ENCODE data around the gene ADRA1B.
"Not testable (repeated sequence)": the region's sequence is repeated elsewhere in the genome, so short reads cannot be mapped to it uniquely, and the experiment has no call there.

The ADRA1B gene

DNA sequence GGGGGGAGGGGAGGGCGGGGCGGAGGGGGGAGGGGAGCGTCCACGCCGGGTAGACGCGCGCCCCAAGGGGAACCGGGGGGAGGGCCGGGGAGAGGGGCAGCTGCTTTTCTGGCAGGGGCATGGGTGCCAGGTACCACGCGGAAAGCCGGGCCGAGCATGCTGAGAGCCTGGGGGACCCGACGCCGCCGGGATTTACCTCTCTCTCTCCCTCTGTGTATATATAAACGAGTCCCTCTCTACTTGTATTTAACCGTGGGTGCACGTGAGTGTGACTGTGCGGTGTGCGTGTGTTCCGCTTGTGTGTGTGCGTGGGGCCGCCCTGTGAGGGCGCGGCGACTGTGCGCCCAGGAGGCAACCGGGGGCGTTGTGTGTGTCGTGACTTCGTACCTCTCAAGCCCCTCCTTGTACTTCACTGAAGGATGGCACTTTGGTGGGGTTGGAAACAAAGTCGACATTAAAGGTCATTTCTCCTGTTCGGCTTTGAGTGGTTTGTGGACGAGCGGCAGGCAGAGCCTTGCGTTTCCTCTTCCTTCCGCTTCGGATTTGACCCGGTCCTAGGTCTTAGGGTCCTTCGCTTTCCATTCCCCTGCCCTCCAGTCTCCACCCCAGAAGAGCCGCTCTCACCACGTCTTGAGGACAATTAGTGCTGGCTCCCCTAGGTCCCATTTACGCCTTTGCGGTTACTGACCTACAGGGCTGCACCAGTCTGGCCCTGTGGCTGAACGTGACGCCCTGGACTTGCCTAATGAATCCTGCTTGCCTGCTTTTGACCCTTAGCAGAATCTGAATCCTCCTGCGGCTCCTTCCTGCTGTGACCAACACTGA, 56.5 kb downstream of the ADRA1B start:
- DNase-seq (no peak), ATAC-seq (replicated peaks) (no peak)
- Mint-ChIP-seq H3K36me3 (ENCODE audit: insufficient read depth) (peaks cover 2% of the 10 kb centered on the region), H3K27me3 (peaks cover 57 to 94% of the 10 kb centered on the region in 2 donors), H3K9me3 (no peaks in the 10 kb centered on the region), H3K27ac (peak overlapping the region in 1 of 2 donors; percentile 65), H3K4me3 (peak overlapping the region; percentile 56 to 73), H3K4me1 (ENCODE audit: low read depth in 2 of 2) (peaks cover 7 to 8% of the 10 kb centered on the region in 2 donors)

DNA sequence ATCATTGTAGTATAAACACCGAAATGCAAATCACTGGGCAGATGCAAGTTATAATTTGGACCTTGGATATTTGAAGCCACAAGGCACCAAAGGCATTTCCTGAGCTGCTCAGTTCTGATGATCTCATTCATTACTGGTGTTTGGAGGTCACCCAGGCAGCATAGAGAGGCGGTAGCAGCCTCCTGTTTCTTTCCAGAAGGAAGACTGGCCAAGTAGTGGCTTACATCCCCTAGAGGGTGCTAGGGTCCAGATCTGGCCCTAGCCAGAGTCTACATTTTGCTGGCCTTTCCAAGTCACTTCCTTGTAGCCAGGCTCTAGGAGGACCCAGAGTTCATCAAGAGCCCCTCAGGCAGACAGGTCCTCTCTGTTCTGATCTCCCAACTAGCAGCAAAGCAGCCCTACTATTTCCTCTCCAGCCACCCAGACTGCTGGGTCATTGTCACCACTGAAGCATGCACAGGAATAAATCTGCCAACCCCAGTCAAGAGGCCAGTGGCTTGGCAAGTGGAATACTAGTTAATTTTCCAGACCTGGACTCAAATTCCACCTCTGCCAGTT, 59.3 kb downstream of the ADRA1B start:
- no peak for ATAC-seq (replicated peaks)
- Mint-ChIP-seq H3K4me3 (no peak overlapping the region), H3K27ac (no peak overlapping the region), H3K36me3 (ENCODE audit: insufficient read depth) (peaks cover 2% of the 10 kb centered on the region), H3K27me3 (peaks cover 52 to 95% of the 10 kb centered on the region in 2 donors), H3K9me3 (no peaks in the 10 kb centered on the region), H3K4me1 (ENCODE audit: low read depth in 2 of 2) (peaks cover 7 to 8% of the 10 kb centered on the region in 2 donors)
- no peak for DNase-seq

DNA sequence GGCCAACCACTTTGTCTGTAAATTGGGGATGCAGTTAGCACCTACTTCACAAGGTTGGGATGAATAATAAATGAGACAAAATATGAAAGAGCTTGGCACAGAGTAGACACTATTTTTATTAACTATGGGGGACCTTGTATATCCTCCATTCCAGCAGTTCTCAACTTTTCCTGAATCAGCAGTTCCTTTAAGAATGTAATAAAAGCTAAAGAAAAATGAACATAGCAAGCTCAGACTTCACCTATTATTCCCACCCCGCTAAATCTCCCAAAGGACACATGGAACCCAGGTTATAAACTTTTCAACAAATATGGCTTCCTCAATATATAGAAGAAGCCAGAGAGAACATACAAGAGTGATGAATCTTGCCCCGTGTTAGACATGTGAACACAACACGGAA, 60.6 kb downstream of the ADRA1B start:
- peaks cover 6 to 7% of the 10 kb centered on the region in 2 donors for H3K4me1 Mint-ChIP-seq (ENCODE audit: low read depth in 2 of 2)
- no peak for ATAC-seq (replicated peaks)
- H3K4me3 Mint-ChIP-seq = no peak overlapping the region
- peaks cover 48 to 88% of the 10 kb centered on the region in 2 donors for H3K27me3 Mint-ChIP-seq
- peaks cover 2% of the 10 kb centered on the region for H3K36me3 Mint-ChIP-seq (ENCODE audit: insufficient read depth)
- no peaks in the 10 kb centered on the region for H3K9me3 Mint-ChIP-seq
- no peak for DNase-seq
- H3K27ac Mint-ChIP-seq = no peak overlapping the region

- DNase-seq = no peak
- no peak overlapping the region for H3K4me3 Mint-ChIP-seq
- H3K27ac Mint-ChIP-seq = no peak overlapping the region
- no peaks in the 10 kb centered on the region for H3K4me1 Mint-ChIP-seq (ENCODE audit: low read depth in 2 of 2)
- peaks cover 2% of the 10 kb centered on the region for H3K36me3 Mint-ChIP-seq (ENCODE audit: insufficient read depth)
- ATAC-seq (replicated peaks) = no peak
- peaks cover 39 to 87% of the 10 kb centered on the region in 2 donors for H3K27me3 Mint-ChIP-seq
- no peaks in the 10 kb centered on the region for H3K9me3 Mint-ChIP-seq
Measured at GRCh38 chr5:159978358-159978757, 62.1 kb downstream of the ADRA1B start.

DNA sequence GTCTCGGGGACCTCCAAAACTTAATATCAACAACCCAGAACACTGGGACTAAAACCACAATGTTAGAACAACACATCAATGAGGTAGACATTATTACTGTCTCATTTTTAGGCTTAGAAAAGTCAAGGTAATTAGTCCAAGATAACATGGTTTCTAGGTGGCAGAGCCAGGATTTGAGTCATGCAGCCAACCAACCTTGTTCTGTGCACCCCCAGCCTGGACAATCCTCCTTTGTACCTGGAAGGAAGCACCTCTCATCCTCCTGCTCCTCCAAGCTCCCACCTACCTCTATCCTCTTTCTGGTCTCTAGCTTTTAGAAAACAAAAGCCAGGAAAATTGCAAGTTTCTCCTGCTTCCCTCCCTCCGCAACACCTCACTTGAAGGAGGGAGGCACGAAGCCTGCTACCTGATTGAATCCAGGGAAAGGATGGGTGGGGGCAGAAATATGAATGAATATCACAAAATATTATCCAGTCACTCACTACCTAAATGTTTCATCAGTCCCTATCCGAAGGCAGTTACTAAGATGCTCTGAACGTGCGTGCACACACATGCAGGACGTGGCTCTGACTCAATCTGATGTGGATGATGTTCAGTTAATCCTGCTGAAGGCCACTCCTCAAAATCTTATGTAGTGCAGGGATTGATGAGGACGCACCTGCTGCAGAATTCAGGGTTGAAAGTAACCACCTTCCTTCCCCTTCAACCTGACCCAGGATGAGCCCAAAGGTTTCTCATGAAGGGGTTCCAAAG, 66.3 kb downstream of the ADRA1B start:
- H3K27ac Mint-ChIP-seq = no peak overlapping the region
- no peaks in the 10 kb centered on the region for H3K4me1 Mint-ChIP-seq (ENCODE audit: low read depth in 2 of 2)
- peaks cover 39 to 86% of the 10 kb centered on the region in 2 donors for H3K27me3 Mint-ChIP-seq
- DNase-seq (no peak), ATAC-seq (replicated peaks) (no peak)
- H3K9me3 Mint-ChIP-seq = no peaks in the 10 kb centered on the region
- H3K4me3 Mint-ChIP-seq = no peak overlapping the region
- H3K36me3 Mint-ChIP-seq (ENCODE audit: insufficient read depth) = no peaks in the 10 kb centered on the region

GRCh38 chr5:159987031-159987674, 70.9 kb downstream of the ADRA1B start:
- peak; percentile 93 for ATAC-seq (replicated peaks)

GRCh38 chr5:159990506-159990905, 74.2 kb downstream of the ADRA1B start:
- Mint-ChIP-seq H3K27ac (no peak overlapping the region), H3K27me3 (peaks cover 49 to 84% of the 10 kb centered on the region in 2 donors), H3K36me3 (ENCODE audit: insufficient read depth) (no peaks in the 10 kb centered on the region), H3K9me3 (peaks cover 0 to 4% of the 10 kb centered on the region in 2 donors), H3K4me1 (ENCODE audit: low read depth in 2 of 2) (no peaks in the 10 kb centered on the region), H3K4me3 (no peak overlapping the region)
- DNase-seq (no peak), ATAC-seq (replicated peaks) (no peak)

More at GRCh38 chr5:159987031-159987674, 70.9 kb downstream of the ADRA1B start:
- DNase-seq = peak; percentile 58 to 62 (median 60)
- H3K27ac Mint-ChIP-seq = no peak overlapping the region
- peak overlapping the region; percentile 61 to 66 for H3K4me3 Mint-ChIP-seq
- H3K9me3 Mint-ChIP-seq = no peaks in the 10 kb centered on the region
- no peaks in the 10 kb centered on the region for H3K4me1 Mint-ChIP-seq (ENCODE audit: low read depth in 2 of 2)
- H3K36me3 Mint-ChIP-seq (ENCODE audit: insufficient read depth) = no peaks in the 10 kb centered on the region
- H3K27me3 Mint-ChIP-seq = peaks cover 41 to 92% of the 10 kb centered on the region in 2 donors

DNA sequence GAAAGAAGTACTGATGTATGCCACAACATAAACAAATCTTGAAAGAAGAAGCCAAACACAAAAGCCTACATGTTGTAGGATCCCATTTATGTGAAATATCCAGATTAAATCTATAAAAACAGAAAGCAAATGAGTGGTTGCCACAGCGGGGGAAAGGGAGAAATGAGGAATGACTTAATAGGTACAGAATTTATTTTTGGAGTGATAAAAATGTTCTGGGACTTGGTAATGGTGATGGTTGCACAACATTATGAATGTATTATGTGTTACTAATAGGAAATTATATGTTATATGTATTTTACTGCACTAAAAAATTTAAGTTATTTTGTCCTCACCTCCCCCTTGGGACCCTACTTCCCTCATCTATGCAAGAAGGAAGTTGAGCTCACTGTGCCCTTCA, 76.3 kb downstream of the ADRA1B start:
- no peak overlapping the region for H3K4me3 Mint-ChIP-seq
- H3K9me3 Mint-ChIP-seq = peaks cover 0 to 4% of the 10 kb centered on the region in 2 donors
- H3K36me3 Mint-ChIP-seq (ENCODE audit: insufficient read depth) = no peaks in the 10 kb centered on the region
- no peaks in the 10 kb centered on the region for H3K4me1 Mint-ChIP-seq (ENCODE audit: low read depth in 2 of 2)
- H3K27me3 Mint-ChIP-seq = peaks cover 50 to 76% of the 10 kb centered on the region in 2 donors
- ATAC-seq (replicated peaks) (no peak), DNase-seq (no peak)
- H3K27ac Mint-ChIP-seq = no peak overlapping the region

GRCh38 chr5:159993194-159993593, 76.9 kb downstream of the ADRA1B start:
- Mint-ChIP-seq H3K9me3 (peaks cover 0 to 4% of the 10 kb centered on the region in 2 donors), H3K27me3 (peaks cover 46 to 69% of the 10 kb centered on the region in 2 donors), H3K4me3 (no peak overlapping the region), H3K36me3 (ENCODE audit: insufficient read depth) (no peaks in the 10 kb centered on the region), H3K4me1 (ENCODE audit: low read depth in 2 of 2) (no peaks in the 10 kb centered on the region), H3K27ac (no peak overlapping the region)
- DNase-seq (no peak), ATAC-seq (replicated peaks) (no peak)

DNA sequence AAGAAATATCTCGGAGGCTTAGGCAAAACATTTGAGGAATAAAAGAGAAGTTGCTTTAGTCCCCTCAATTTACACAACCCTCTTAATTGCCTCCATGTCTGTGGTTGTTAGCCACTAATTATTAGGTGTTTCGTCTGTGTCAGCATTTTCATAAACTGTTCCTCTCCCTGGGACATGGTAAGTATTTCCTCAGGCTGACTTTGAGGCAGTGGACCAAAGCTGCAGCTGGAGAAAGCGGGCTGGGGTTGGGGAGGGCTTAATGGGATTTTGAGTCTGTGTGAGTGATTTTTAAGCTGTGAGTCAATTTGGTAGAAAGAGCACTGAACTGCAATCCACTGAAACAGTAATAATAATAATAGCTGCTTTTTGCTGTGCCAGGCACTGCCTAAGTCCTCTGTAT, 79.6 kb downstream of the ADRA1B start:
- Mint-ChIP-seq H3K27ac (no peak overlapping the region), H3K4me1 (ENCODE audit: low read depth in 2 of 2) (no peaks in the 10 kb centered on the region), H3K36me3 (ENCODE audit: insufficient read depth) (no peaks in the 10 kb centered on the region), H3K4me3 (no peak overlapping the region), H3K9me3 (peaks cover 0 to 4% of the 10 kb centered on the region in 2 donors), H3K27me3 (peaks cover 47 to 51% of the 10 kb centered on the region in 2 donors)
- ATAC-seq (replicated peaks) (no peak), DNase-seq (no peak)

DNA sequence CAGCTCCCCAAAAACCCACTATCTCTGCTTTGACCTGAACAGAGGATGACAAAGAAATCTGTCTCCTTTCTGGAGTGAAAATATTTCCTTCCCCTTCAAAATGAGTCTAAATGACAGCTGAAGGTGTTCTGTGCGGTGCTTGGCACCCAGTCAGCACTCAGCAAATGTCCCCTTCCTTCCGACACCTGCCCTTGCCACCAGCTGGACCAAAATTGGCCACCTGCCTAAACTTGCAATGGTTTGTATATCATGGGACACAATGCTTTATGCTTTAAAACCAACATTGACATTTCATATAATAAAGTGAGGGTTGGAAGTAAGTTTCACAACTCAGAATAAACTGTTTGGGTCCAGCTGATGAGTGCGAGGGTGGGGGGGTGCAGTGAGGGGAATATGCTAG, 85.2 kb downstream of the ADRA1B start:
- H3K9me3 Mint-ChIP-seq = no peaks in the 10 kb centered on the region
- no peaks in the 10 kb centered on the region for H3K4me1 Mint-ChIP-seq (ENCODE audit: low read depth in 2 of 2)
- DNase-seq (no peak), ATAC-seq (replicated peaks) (no peak)
- peaks cover 28 to 44% of the 10 kb centered on the region in 2 donors for H3K27me3 Mint-ChIP-seq
- no peak overlapping the region for H3K27ac Mint-ChIP-seq
- H3K36me3 Mint-ChIP-seq (ENCODE audit: insufficient read depth) = no peaks in the 10 kb centered on the region
- H3K4me3 Mint-ChIP-seq = no peak overlapping the region

- Mint-ChIP-seq H3K4me3 (no peak overlapping the region), H3K4me1 (ENCODE audit: low read depth in 2 of 2) (peaks cover 22 to 28% of the 10 kb centered on the region in 2 donors), H3K27ac (no peak overlapping the region), H3K27me3 (peaks cover 8% of the 10 kb centered on the region in 2 donors), H3K36me3 (ENCODE audit: insufficient read depth) (peaks cover 22% of the 10 kb centered on the region), H3K9me3 (no peaks in the 10 kb centered on the region)
- no peak for DNase-seq
- ATAC-seq (replicated peaks) = no peak
Measured at GRCh38 chr5:160007514-160007913, 91.2 kb downstream of the ADRA1B start.

GRCh38 chr5:160008529-160008876, 92.2 kb downstream of the ADRA1B start:
- Mint-ChIP-seq H3K27ac (peak overlapping the region; percentile 97 to 98), H3K4me3 (peak overlapping the region; percentile 92 to 99), H3K4me1 (ENCODE audit: low read depth in 2 of 2) (peaks cover 22 to 28% of the 10 kb centered on the region in 2 donors), H3K36me3 (ENCODE audit: insufficient read depth) (peaks cover 29% of the 10 kb centered on the region)
- H3K9me3 Mint-ChIP-seq; H3K27me3 Mint-ChIP-seq; ATAC-seq (replicated peaks); DNase-seq: not testable (repeated sequence)

All from effector memory CD8-positive, alpha-beta T cell (primary cell).